ENCODE data around the gene ACSL1. TPM values are rescaled to one million over a fixed set of nuclear protein-coding genes. Genes with fewer than 3 reads are reported as not detected.

The ACSL1 gene
- total and polyA plus RNA-seq, 2 experiments from 2014 or later: 6.2 to 13.1 TPM

- H3F3A ChIP-seq (replicated peaks; ENCODE audit: low read depth): no peaks in the 10 kb centered on the region
- peaks cover 3% of the 10 kb centered on the region; the same call in 1 of the 2 replicates for H3K9me2 ChIP-seq (ENCODE audit: insufficient read depth)
- TF ChIP-seq ZNF331 (CRISPR knock-in tag; IDR thresholded peaks at IDR 0.05; ENCODE audit: low read depth) (no peak), JUNB (IDR thresholded peaks at IDR 0.05; ENCODE audit: unreplicated experiment) (no peak)
- DNase-seq (ENCODE audit: low spot score) (no peak), ATAC-seq (no peak)
- H3K27ac ChIP-seq (ENCODE audit: low read depth): no peak overlapping the region
- no peak overlapping the region for H2AFZ ChIP-seq
- H3K79me2 ChIP-seq (replicated peaks; ENCODE audit: insufficient read depth): no peaks in the 10 kb centered on the region
- H3K9me3 Mint-ChIP-seq: no peaks in the 10 kb centered on the region
- H3K36me3 Mint-ChIP-seq (ENCODE audit: low read depth): no peaks in the 10 kb centered on the region
- no peak overlapping the region for H3K4me3 Mint-ChIP-seq
- no peaks in the 10 kb centered on the region for H3K27me3 ChIP-seq (ENCODE audit: insufficient read depth)
- no peak overlapping the region for H3K4me2 ChIP-seq
- H3K4me3 ChIP-seq: no peak overlapping the region
- H4K20me1 ChIP-seq (replicated peaks; ENCODE audit: insufficient read depth): no peaks in the 10 kb centered on the region
- H3K4me1 ChIP-seq (ENCODE audit: insufficient read depth): no peaks in the 10 kb centered on the region
- peaks cover 3% of the 10 kb centered on the region for H3K27me3 Mint-ChIP-seq (ENCODE audit: insufficient read depth, low read depth, poor library complexity)
- H3K4me1 Mint-ChIP-seq: no peaks in the 10 kb centered on the region
- no peaks in the 10 kb centered on the region for H3K36me3 ChIP-seq (ENCODE audit: insufficient read depth)
- H3K27ac Mint-ChIP-seq: no peak overlapping the region
Observed at GRCh38 chr4:184849185-184849584, 23.4 kb upstream of the ACSL1 start.

GRCh38 chr4:184848510-184848909 lies 22.7 kb upstream of the ACSL1 start:
- DNase-seq (ENCODE audit: low spot score) (no peak), ATAC-seq (no peak)
- Histone ChIP-seq H3K36me3 (ENCODE audit: insufficient read depth) (no peaks in the 10 kb centered on the region), H3K4me1 (ENCODE audit: insufficient read depth) (no peaks in the 10 kb centered on the region), H3K4me3 (no peak overlapping the region), H3K27ac (ENCODE audit: low read depth) (no peak overlapping the region), H4K20me1 (replicated peaks; ENCODE audit: insufficient read depth) (no peaks in the 10 kb centered on the region), H3K9me2 (ENCODE audit: insufficient read depth) (peaks cover 3% of the 10 kb centered on the region; the same call in 1 of the 2 replicates), H3K79me2 (replicated peaks; ENCODE audit: insufficient read depth) (no peaks in the 10 kb centered on the region), H2AFZ (peak overlapping the region; percentile 74; the same call in 1 of the 2 replicates), H3K27me3 (ENCODE audit: insufficient read depth) (no peaks in the 10 kb centered on the region), H3K4me2 (no peak overlapping the region), H3F3A (replicated peaks; ENCODE audit: low read depth) (no peaks in the 10 kb centered on the region)
- Mint-ChIP-seq H3K27ac (no peak overlapping the region), H3K4me1 (no peaks in the 10 kb centered on the region), H3K36me3 (ENCODE audit: low read depth) (no peaks in the 10 kb centered on the region), H3K9me3 (no peaks in the 10 kb centered on the region), H3K27me3 (ENCODE audit: insufficient read depth, low read depth, poor library complexity) (peaks cover under 1% of the 10 kb centered on the region), H3K4me3 (no peak overlapping the region)
- TF ChIP-seq, protein P1, sequence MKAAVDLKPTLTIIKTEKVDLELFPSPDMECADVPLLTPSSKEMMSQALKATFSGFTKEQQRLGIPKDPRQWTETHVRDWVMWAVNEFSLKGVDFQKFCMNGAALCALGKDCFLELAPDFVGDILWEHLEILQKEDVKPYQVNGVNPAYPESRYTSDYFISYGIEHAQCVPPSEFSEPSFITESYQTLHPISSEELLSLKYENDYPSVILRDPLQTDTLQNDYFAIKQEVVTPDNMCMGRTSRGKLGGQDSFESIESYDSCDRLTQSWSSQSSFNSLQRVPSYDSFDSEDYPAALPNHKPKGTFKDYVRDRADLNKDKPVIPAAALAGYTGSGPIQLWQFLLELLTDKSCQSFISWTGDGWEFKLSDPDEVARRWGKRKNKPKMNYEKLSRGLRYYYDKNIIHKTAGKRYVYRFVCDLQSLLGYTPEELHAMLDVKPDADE (IDR thresholded peaks at IDR 0.05): no peak
- TF ChIP-seq JUNB (IDR thresholded peaks at IDR 0.05; ENCODE audit: unreplicated experiment) (no peak), EZH2phosphoT487 (IDR thresholded peaks at IDR 0.05; ENCODE audit: unreplicated experiment) (no peak), CTCF (conservative IDR thresholded peaks at IDR 0.05; ENCODE audit: low read depth in 2 of 2) (no peak), ZNF331 (CRISPR knock-in tag; IDR thresholded peaks at IDR 0.05; ENCODE audit: low read depth) (no peak), EZH2 (IDR thresholded peaks at IDR 0.05; ENCODE audit: low read depth, unreplicated experiment) (no peak), CREB1 (CRISPR knock-in tag; IDR thresholded peaks at IDR 0.05; ENCODE audit: low read depth) (no peak), POLR2AphosphoS5 (IDR thresholded peaks at IDR 0.05; ENCODE audit: low read depth) (no peak), NANOG (IDR thresholded peaks at IDR 0.05; ENCODE audit: borderline replicate concordance) (no peak), ZNF114 (CRISPR knock-in tag; IDR thresholded peaks at IDR 0.05) (no peak)

Data from GM23338 (cell line).